ENCODE data around the gene PIRT.
"Not testable (repeated sequence)": the region's sequence is repeated elsewhere in the genome, so short reads cannot be mapped to it uniquely, and the experiment has no call there.

Gene PIRT

GRCh38 chr17:10859051-10859450, 21.2 kb upstream of the PIRT start:
- H3K14ac ChIP-seq (ENCODE audit: low read length in 2 of 2), result no peak overlapping the region
- no peak overlapping the region for H2AFZ ChIP-seq (ENCODE audit: low read depth, low read length)
- no peaks in the 10 kb centered on the region for H3K27me3 ChIP-seq (ENCODE audit: control insufficient read depth in 1 of 2, insufficient read depth in 1 of 2, low read length in 2 of 2)
- no peak for DNase-seq
- WGBS, result 96% methylated on average over 2 of the region's 3 CpGs
- H3K4ac ChIP-seq (ENCODE audit: low read depth in 1 of 2, low read length in 2 of 2), result no peak overlapping the region
- no peak overlapping the region for H2BK15ac ChIP-seq (ENCODE audit: low read depth, poor library complexity, severe bottlenecking)
- H3K18ac ChIP-seq (ENCODE audit: low read depth in 1 of 2, low read length in 2 of 2), result no peak overlapping the region
- H4K91ac ChIP-seq (ENCODE audit: low read length), result no peak overlapping the region
- H2BK120ac ChIP-seq (ENCODE audit: low read depth, low read length), result no peak overlapping the region
- no peaks in the 10 kb centered on the region for H3K9me3 ChIP-seq (ENCODE audit: control insufficient read depth, low read length)
- no peak overlapping the region for H2BK5ac ChIP-seq (ENCODE audit: low read depth, low read length, poor library complexity, severe bottlenecking)
- no peak overlapping the region for H3K23ac ChIP-seq (ENCODE audit: low read length in 2 of 2)
- H2BK12ac ChIP-seq (ENCODE audit: low read length in 2 of 2), result no peak overlapping the region
- H3K4me3 ChIP-seq (ENCODE audit: insufficient read depth in 1 of 2, low read depth in 1 of 2, low read length in 2 of 2), result no peak overlapping the region
- no peak overlapping the region for H3K4me2 ChIP-seq (ENCODE audit: low read length, poor library complexity, severe bottlenecking)
- H3K27ac ChIP-seq (ENCODE audit: low read length, poor library complexity, severe bottlenecking), result no peak overlapping the region
- H3K9ac ChIP-seq (ENCODE audit: low read length), result no peak overlapping the region
- H3K79me1 ChIP-seq (replicated peaks; ENCODE audit: low read length, poor library complexity, severe bottlenecking), result no peaks in the 10 kb centered on the region
- no peak overlapping the region for H2AK5ac ChIP-seq (ENCODE audit: low read length, severe bottlenecking)
- H3K4me1 ChIP-seq (ENCODE audit: control insufficient read depth, insufficient read depth, low read depth, low read length), result no peaks in the 10 kb centered on the region
- no peaks in the 10 kb centered on the region for H3K36me3 ChIP-seq (ENCODE audit: control insufficient read depth in 1 of 2, insufficient read depth in 2 of 2, low read depth in 1 of 2, low read length in 2 of 2)
- H4K8ac ChIP-seq (ENCODE audit: low read length), result no peak overlapping the region

GRCh38 chr17:10857976-10858375, 20.1 kb upstream of the PIRT start:
- Histone ChIP-seq H2BK120ac (ENCODE audit: low read depth, low read length) (no peak overlapping the region), H3K79me1 (replicated peaks; ENCODE audit: low read length, poor library complexity, severe bottlenecking) (no peaks in the 10 kb centered on the region), H3K9me3 (ENCODE audit: control insufficient read depth, low read length) (no peaks in the 10 kb centered on the region), H2AFZ (ENCODE audit: low read depth, low read length) (no peak overlapping the region), H2BK5ac (ENCODE audit: low read depth, low read length, poor library complexity, severe bottlenecking) (no peak overlapping the region), H4K8ac (ENCODE audit: low read length) (no peak overlapping the region), H2AK5ac (ENCODE audit: low read length, severe bottlenecking) (no peak overlapping the region), H3K27ac (ENCODE audit: low read length, poor library complexity, severe bottlenecking) (no peak overlapping the region), H3K18ac (ENCODE audit: low read depth in 1 of 2, low read length in 2 of 2) (no peak overlapping the region), H2BK12ac (ENCODE audit: low read length in 2 of 2) (no peak overlapping the region), H3K9ac (ENCODE audit: low read length) (no peak overlapping the region), H3K14ac (ENCODE audit: low read length in 2 of 2) (no peak overlapping the region), H3K4me3 (ENCODE audit: insufficient read depth in 1 of 2, low read depth in 1 of 2, low read length in 2 of 2) (no peak overlapping the region), H3K23ac (ENCODE audit: low read length in 2 of 2) (no peak overlapping the region), H3K4me1 (ENCODE audit: control insufficient read depth, insufficient read depth, low read depth, low read length) (no peaks in the 10 kb centered on the region), H2BK15ac (ENCODE audit: low read depth, poor library complexity, severe bottlenecking) (no peak overlapping the region), H4K91ac (ENCODE audit: low read length) (no peak overlapping the region), H3K36me3 (ENCODE audit: control insufficient read depth in 1 of 2, insufficient read depth in 2 of 2, low read depth in 1 of 2, low read length in 2 of 2) (no peaks in the 10 kb centered on the region), H3K27me3 (ENCODE audit: control insufficient read depth in 1 of 2, insufficient read depth in 1 of 2, low read length in 2 of 2) (no peaks in the 10 kb centered on the region), H3K4ac (ENCODE audit: low read depth in 1 of 2, low read length in 2 of 2) (no peak overlapping the region), H3K4me2 (ENCODE audit: low read length, poor library complexity, severe bottlenecking) (no peak overlapping the region)
- no peak for DNase-seq
- WGBS, result 49% methylated on average over 4 of the region's 4 CpGs

DNA sequence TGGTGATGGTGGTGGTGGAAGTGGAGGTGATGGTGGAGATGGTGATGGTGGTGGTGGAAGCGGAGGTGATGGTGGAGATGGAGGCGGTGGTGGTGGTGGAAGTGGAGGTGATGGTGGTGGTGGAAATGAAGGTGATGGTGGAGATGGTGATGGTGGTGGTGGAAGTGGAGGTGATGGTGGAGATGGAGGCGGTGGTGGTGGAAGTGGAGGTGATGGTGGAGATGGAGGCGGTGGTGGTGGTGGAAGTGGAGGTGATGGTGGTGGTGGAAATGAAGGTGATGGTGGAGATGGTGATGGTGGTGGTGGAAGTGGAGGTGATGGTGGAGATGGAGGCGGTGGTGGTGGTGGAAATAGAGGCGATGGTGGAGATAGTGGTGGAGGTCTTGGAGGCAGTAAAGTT, 8.7 kb upstream of the PIRT start:
- not testable (repeated sequence) for H2BK12ac ChIP-seq (ENCODE audit: low read length in 2 of 2); H3K4me3 ChIP-seq (ENCODE audit: insufficient read depth in 1 of 2, low read depth in 1 of 2, low read length in 2 of 2); H3K27ac ChIP-seq (ENCODE audit: low read length, poor library complexity, severe bottlenecking); H3K9me3 ChIP-seq (ENCODE audit: control insufficient read depth, low read length); H3K4me2 ChIP-seq (ENCODE audit: low read length, poor library complexity, severe bottlenecking); H3K9ac ChIP-seq (ENCODE audit: low read length); H3K4ac ChIP-seq (ENCODE audit: low read depth in 1 of 2, low read length in 2 of 2); H2BK5ac ChIP-seq (ENCODE audit: low read depth, low read length, poor library complexity, severe bottlenecking); H4K8ac ChIP-seq (ENCODE audit: low read length); H2AK5ac ChIP-seq (ENCODE audit: low read length, severe bottlenecking); H3K36me3 ChIP-seq (ENCODE audit: control insufficient read depth in 1 of 2, insufficient read depth in 2 of 2, low read depth in 1 of 2, low read length in 2 of 2); H4K91ac ChIP-seq (ENCODE audit: low read length); H2BK120ac ChIP-seq (ENCODE audit: low read depth, low read length); H3K14ac ChIP-seq (ENCODE audit: low read length in 2 of 2); DNase-seq; H2BK15ac ChIP-seq (ENCODE audit: low read depth, poor library complexity, severe bottlenecking); H2AFZ ChIP-seq (ENCODE audit: low read depth, low read length); H3K18ac ChIP-seq (ENCODE audit: low read depth in 1 of 2, low read length in 2 of 2); H3K4me1 ChIP-seq (ENCODE audit: control insufficient read depth, insufficient read depth, low read depth, low read length); H3K79me1 ChIP-seq (replicated peaks; ENCODE audit: low read length, poor library complexity, severe bottlenecking); H3K23ac ChIP-seq (ENCODE audit: low read length in 2 of 2)
- 85% methylated on average over 6 of the region's 6 CpGs for WGBS
- H3K27me3 ChIP-seq (ENCODE audit: control insufficient read depth in 1 of 2, insufficient read depth in 1 of 2, low read length in 2 of 2), result peaks cover 12 to 14% of the 10 kb centered on the region in 2 experiments

- H4K91ac ChIP-seq (ENCODE audit: low read length), result no peak overlapping the region
- peak overlapping the region in 1 of 2 experiments; percentile 81 for H3K4me3 ChIP-seq (ENCODE audit: insufficient read depth in 1 of 2, low read depth in 1 of 2, low read length in 2 of 2)
- 100% methylated on average over 1 of the region's 6 CpGs for WGBS
- no peak overlapping the region for H3K27ac ChIP-seq (ENCODE audit: low read length, poor library complexity, severe bottlenecking)
- H2BK120ac ChIP-seq (ENCODE audit: low read depth, low read length), result no peak overlapping the region
- no peak overlapping the region for H3K9ac ChIP-seq (ENCODE audit: low read length)
- H2AFZ ChIP-seq (ENCODE audit: low read depth, low read length), result no peak overlapping the region
- no peaks in the 10 kb centered on the region for H3K79me1 ChIP-seq (replicated peaks; ENCODE audit: low read length, poor library complexity, severe bottlenecking)
- H3K27me3 ChIP-seq (ENCODE audit: control insufficient read depth in 1 of 2, insufficient read depth in 1 of 2, low read length in 2 of 2), result peaks cover 12 to 14% of the 10 kb centered on the region in 2 experiments
- H3K4ac ChIP-seq (ENCODE audit: low read depth in 1 of 2, low read length in 2 of 2), result no peak overlapping the region
- no peak overlapping the region for H3K23ac ChIP-seq (ENCODE audit: low read length in 2 of 2)
- no peak overlapping the region for H3K14ac ChIP-seq (ENCODE audit: low read length in 2 of 2)
- H4K8ac ChIP-seq (ENCODE audit: low read length), result no peak overlapping the region
- no peak overlapping the region for H2AK5ac ChIP-seq (ENCODE audit: low read length, severe bottlenecking)
- no peak overlapping the region for H2BK5ac ChIP-seq (ENCODE audit: low read depth, low read length, poor library complexity, severe bottlenecking)
- no peak overlapping the region for H3K18ac ChIP-seq (ENCODE audit: low read depth in 1 of 2, low read length in 2 of 2)
- no peaks in the 10 kb centered on the region for H3K36me3 ChIP-seq (ENCODE audit: control insufficient read depth in 1 of 2, insufficient read depth in 2 of 2, low read depth in 1 of 2, low read length in 2 of 2)
- no peak for DNase-seq
- no peaks in the 10 kb centered on the region for H3K4me1 ChIP-seq (ENCODE audit: control insufficient read depth, insufficient read depth, low read depth, low read length)
- H3K4me2 ChIP-seq (ENCODE audit: low read length, poor library complexity, severe bottlenecking), result peak overlapping the region; percentile 78
- no peak overlapping the region for H2BK15ac ChIP-seq (ENCODE audit: low read depth, poor library complexity, severe bottlenecking)
- no peak overlapping the region for H2BK12ac ChIP-seq (ENCODE audit: low read length in 2 of 2)
- H3K9me3 ChIP-seq (ENCODE audit: control insufficient read depth, low read length), result peaks cover 4% of the 10 kb centered on the region
Measured at GRCh38 chr17:10845388-10845751, 7.5 kb upstream of the PIRT start.
